Measurements from ENCODE around the gene DCC. TPM values are rescaled to one million over a fixed set of nuclear protein-coding genes. Genes with fewer than 3 reads are reported as not detected.

The DCC gene
- polyA plus RNA-seq, 1 of the 3 experiments (the other 2 are of a cell fraction), result 0.20 TPM

- DNase-seq, result no peak
- no peaks in the 10 kb centered on the region for H3K9me2 ChIP-seq
- H3K9me3 ChIP-seq, result peaks cover 4% of the 10 kb centered on the region; the same call in 1 of the 2 replicates
- no peak overlapping the region for H2AFZ ChIP-seq (ENCODE audit: low read depth)
- TF ChIP-seq SIN3A (IDR thresholded peaks at IDR 0.05; ENCODE audit: borderline replicate concordance, low read depth, low read length) (no peak), RXRA (IDR thresholded peaks at IDR 0.05; ENCODE audit: borderline replicate concordance, low read depth) (no peak), POLR2AphosphoS5 (IDR thresholded peaks at IDR 0.05; ENCODE audit: low read depth, low read length) (no peak), SMC3 (IDR thresholded peaks at IDR 0.05; ENCODE audit: low read depth, low read length) (no peak), RCOR1 (IDR thresholded peaks at IDR 0.05; ENCODE audit: low read length) (no peak), YY1 (IDR thresholded peaks at IDR 0.05; ENCODE audit: low read depth) (no peak), MXI1 (IDR thresholded peaks at IDR 0.05; ENCODE audit: low read depth, low read length) (no peak), USF2 (IDR thresholded peaks at IDR 0.05; ENCODE audit: borderline replicate concordance, low read depth, low read length) (no peak), ELF1 (IDR thresholded peaks at IDR 0.05) (no peak), PBX3 (IDR thresholded peaks at IDR 0.05) (no peak), TAF1 (IDR thresholded peaks at IDR 0.05; ENCODE audit: borderline replicate concordance, low read depth, low read length) (no peak), MEF2A (IDR thresholded peaks at IDR 0.05; ENCODE audit: borderline replicate concordance, low read depth) (no peak), USF1 (IDR thresholded peaks at IDR 0.05; ENCODE audit: borderline replicate concordance, low read depth) (no peak), TCF12 (IDR thresholded peaks at IDR 0.05) (no peak), FOXM1 (IDR thresholded peaks at IDR 0.05; ENCODE audit: low read depth) (no peak), CHD2 (IDR thresholded peaks at IDR 0.05; ENCODE audit: low read length, partially characterized antibody) (no peak), MAX (IDR thresholded peaks at IDR 0.05; ENCODE audit: low read depth) (no peak)
- ChIA-PET POLR2A (no interaction called here), CTCF (interaction anchor here (1.2 kb wide), 1 partner anchor 16 kb away, joined by 4 read pairs; no protein-coding TSS in a partner anchor)
- H3K27me3 ChIP-seq (ENCODE audit: insufficient read depth), result no peaks in the 10 kb centered on the region
- H3K4me2 ChIP-seq, result no peak overlapping the region
- no peak overlapping the region for H3K9ac ChIP-seq
- H3K27ac ChIP-seq (ENCODE audit: low read depth in 2 of 2, low read length in 1 of 2), result no peak overlapping the region
- H3K36me3 ChIP-seq (replicated peaks in 1 of 2; ENCODE audit: control insufficient read depth in 1 of 2, insufficient read depth in 2 of 2, low read length in 1 of 2), result no peaks in the 10 kb centered on the region
- no peaks in the 10 kb centered on the region for H3F3A ChIP-seq (replicated peaks; ENCODE audit: insufficient read depth)
- H4K20me1 ChIP-seq (ENCODE audit: insufficient read depth), result no peaks in the 10 kb centered on the region
- no peak overlapping the region for H3K4me3 ChIP-seq (ENCODE audit: low read depth in 2 of 2, low read length in 1 of 2)
- no peaks in the 10 kb centered on the region for H3K79me2 ChIP-seq (ENCODE audit: insufficient read depth)
- peaks cover 0 to 9% of the 10 kb centered on the region in 2 experiments; a peak in 2 of 4 replicates for H3K4me1 ChIP-seq (ENCODE audit: control insufficient read depth in 1 of 2, insufficient read depth in 2 of 2, low read depth in 1 of 2, low read length in 1 of 2)
These were observed 1118.3 kb downstream of the DCC start for GRCh38 chr18:53458268-53458667.
